GM12801 (cell line): ENCODE results near the gene MACIR.

Experiments
- CTCF ChIP-seq: IDR thresholded peaks from one replicate; pipeline ENCODE4 v1.5.1; 2011; ENCODE audit warnings: control low read depth; ENCODE audit not compliant: insufficient read length; ENCODE audit errors: extremely low read depth

Gene MACIR

GRCh38 chr5:103293719-103294118 lies 35.2 kb downstream of the MACIR start:
- no peak for TF ChIP-seq CTCF

- TF ChIP-seq CTCF, result no peak
Measured at GRCh38 chr5:103294906-103295305, 36.3 kb downstream of the MACIR start.

- no peak for TF ChIP-seq CTCF
Measured at GRCh38 chr5:103295424-103295823, 36.9 kb downstream of the MACIR start.

GRCh38 chr5:103295871-103296270 lies 37.3 kb downstream of the MACIR start:
- TF ChIP-seq CTCF, result no peak

- TF ChIP-seq CTCF, result no peak
Measured at GRCh38 chr5:103298117-103298516, 39.6 kb downstream of the MACIR start.

- TF ChIP-seq CTCF, result no peak
Measured at GRCh38 chr5:103298607-103299188, 40.1 kb downstream of the MACIR start.

GRCh38 chr5:103305809-103306208 lies 47.2 kb downstream of the MACIR start:
- no peak for TF ChIP-seq CTCF
